Thymus (tissue), 11 donors: ENCODE results near the gene ANKRD44. TPM values are rescaled to one million over a fixed set of nuclear protein-coding genes. Genes with fewer than 3 reads are reported as not detected.

Experiments
- DNase-seq, 9 donors: peaks; one replicate each; pipeline ENCODE4 v3.0.0-alpha.2; 2013; ENCODE audit warnings: low spot score in 9 of 9, low read depth in 6 of 9, missing footprints in 1 of 9
- H3K27ac ChIP-seq, 2 donors: one replicate each; pipeline ENCODE4 v1.5.1; 2013; ENCODE audit warnings: control low read depth in 1 of 2, low read depth in 1 of 2, low read length in 1 of 2, mild to moderate bottlenecking in 1 of 2, moderate library complexity in 1 of 2
- H3K27me3 ChIP-seq, 2 donors: one replicate each; pipeline ENCODE4 v1.5.1; 2013; ENCODE audit warnings: low read length in 1 of 2; ENCODE audit not compliant: control insufficient read depth in 2 of 2, insufficient read depth in 1 of 2
- H3K36me3 ChIP-seq, 2 donors: one replicate each; pipeline ENCODE4 v1.5.1; 2013; ENCODE audit warnings: low read length in 1 of 2, mild to moderate bottlenecking in 1 of 2, moderate library complexity in 1 of 2; ENCODE audit not compliant: control insufficient read depth in 2 of 2, insufficient read depth in 2 of 2
- H3K4me1 ChIP-seq, 2 donors: one replicate each; pipeline ENCODE4 v1.5.1; 2013; ENCODE audit warnings: low read length in 2 of 2; ENCODE audit not compliant: control insufficient read depth in 2 of 2, insufficient read depth in 2 of 2
- H3K4me3 ChIP-seq, 2 donors: one replicate each; pipeline ENCODE4 v1.5.1; 2013; ENCODE audit warnings: low read length in 2 of 2, control low read depth in 1 of 2, mild to moderate bottlenecking in 1 of 2
- H3K9me3 ChIP-seq, 2 donors: one replicate each; pipeline ENCODE4 v1.5.1; 2013; ENCODE audit warnings: low read length in 1 of 2, mild to moderate bottlenecking in 1 of 2; ENCODE audit not compliant: control insufficient read depth in 2 of 2, insufficient read depth in 1 of 2
- WGBS: extraction: QIAGEN DNeasy Blood & Tissue Kit; methylation state at CpG from one replicate; pipeline ENCODE4 v1.1.7; 2013; 5-methylcytosine and 5-hydroxymethylcytosine counted together
- polyA plus RNA-seq: library from polyadenylated mRNA; stranded (reverse); fragments of 200-250 nt; gene quantifications from one replicate; pipeline ENCODE4 v1.2.3, GENCODE V29; 2013
- total RNA-seq: library from RNA; stranded (reverse); fragments of 120-200 nt; gene quantifications from one replicate; pipeline ENCODE4 v1.2.4, GENCODE V29; 2013
- donor health status: healthy.

The ANKRD44 gene
- total and polyA plus RNA-seq, 2 donors, result 25.2 to 72.9 TPM

DNA sequence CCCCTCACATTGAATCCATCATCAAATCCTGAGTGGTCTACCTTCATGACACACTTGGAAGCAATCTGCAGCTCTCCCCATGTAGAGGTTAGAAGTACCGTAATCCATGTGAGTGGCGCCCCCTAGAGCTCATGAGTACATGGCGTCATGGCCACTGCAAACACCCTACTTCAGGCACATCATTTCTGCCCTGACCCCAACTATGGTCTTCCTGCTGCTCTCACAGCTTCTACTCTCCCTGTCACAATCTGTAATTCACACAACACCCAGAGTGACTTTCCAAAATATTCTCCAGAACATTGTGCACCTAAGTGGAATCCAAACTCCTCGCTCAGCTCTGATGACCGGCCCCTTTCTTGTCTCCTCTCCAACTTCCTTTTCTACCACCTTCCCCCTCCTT is 141.9 kb downstream of the ANKRD44 start:
- Histone ChIP-seq H3K9me3 (no peaks in the 10 kb centered on the region), H3K27me3 (no peaks in the 10 kb centered on the region), H3K4me3 (no peak overlapping the region), H3K36me3 (peaks cover 6 to 14% of the 10 kb centered on the region in 2 donors), H3K27ac (no peak overlapping the region), H3K4me1 (peaks cover 3 to 30% of the 10 kb centered on the region in 2 donors)
- WGBS, result 63% methylated on average over 5 of the region's 5 CpGs
- peak in 6 of 9 donors; percentile 45 to 82 (median 68) for DNase-seq

DNA sequence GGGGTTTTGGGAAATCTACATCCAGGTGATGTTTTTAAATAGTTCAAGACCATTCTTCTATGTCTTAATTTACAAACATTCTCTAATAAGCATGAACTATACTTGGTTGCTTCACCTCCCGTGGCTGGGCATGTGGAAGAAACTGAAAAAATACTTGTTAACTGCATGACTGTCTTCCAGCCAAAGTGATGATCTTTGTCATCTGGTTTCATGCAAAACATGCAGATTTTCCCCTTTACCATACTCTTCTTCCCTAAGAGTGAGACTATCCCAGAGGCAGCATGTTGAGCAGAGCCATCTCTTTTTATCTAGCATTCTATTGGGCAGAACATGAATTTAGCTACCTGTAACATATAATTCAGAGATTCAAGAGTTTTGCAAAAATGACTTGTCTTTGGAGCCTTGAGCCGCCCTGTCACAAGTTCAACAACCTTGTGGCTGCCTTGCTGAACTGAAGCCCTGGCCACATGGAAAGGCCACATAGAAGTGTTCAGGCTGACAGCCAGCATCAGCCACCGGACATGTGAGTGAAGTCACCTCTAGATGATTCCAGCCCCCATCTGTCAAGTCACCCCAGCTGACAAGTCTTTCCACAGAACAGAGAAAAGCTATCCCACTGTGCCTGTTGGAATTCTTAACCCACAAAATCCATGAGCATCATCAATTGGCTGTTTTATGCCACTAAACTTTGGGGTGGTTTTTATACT is 142.8 kb downstream of the ANKRD44 start:
- Histone ChIP-seq H3K4me3 (no peak overlapping the region), H3K27ac (no peak overlapping the region), H3K9me3 (no peaks in the 10 kb centered on the region), H3K36me3 (peaks cover 6 to 14% of the 10 kb centered on the region in 2 donors), H3K27me3 (no peaks in the 10 kb centered on the region), H3K4me1 (peaks cover 3 to 36% of the 10 kb centered on the region in 2 donors)
- no peak for DNase-seq
- WGBS, result 95% methylated on average over 3 of the region's 3 CpGs

DNA sequence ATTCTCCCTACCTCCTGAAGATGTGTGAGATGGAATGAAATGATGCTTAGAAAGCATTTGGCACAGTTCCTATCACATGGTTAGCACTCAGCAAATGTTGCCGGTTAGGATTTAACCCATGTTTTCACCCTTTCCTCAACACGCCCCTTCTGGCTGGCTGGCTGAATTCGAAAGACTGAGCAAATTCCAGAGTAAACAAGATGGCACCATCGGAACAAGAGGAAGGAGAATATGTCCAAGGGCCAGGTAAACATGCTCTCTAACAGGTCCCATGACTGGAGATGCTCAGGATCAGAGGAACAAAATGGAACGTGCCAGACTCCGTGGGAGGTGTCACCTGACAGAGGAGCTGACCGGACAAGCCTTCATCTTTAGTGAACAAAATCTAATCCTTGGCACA is 145.6 kb downstream of the ANKRD44 start:
- Histone ChIP-seq H3K27me3 (no peaks in the 10 kb centered on the region), H3K9me3 (no peaks in the 10 kb centered on the region), H3K27ac (no peak overlapping the region), H3K36me3 (peaks cover 6 to 13% of the 10 kb centered on the region in 2 donors), H3K4me3 (no peak overlapping the region), H3K4me1 (peaks cover 7 to 43% of the 10 kb centered on the region in 2 donors)
- DNase-seq, result no peak
- WGBS, result 96% methylated on average over 7 of the region's 7 CpGs

DNA sequence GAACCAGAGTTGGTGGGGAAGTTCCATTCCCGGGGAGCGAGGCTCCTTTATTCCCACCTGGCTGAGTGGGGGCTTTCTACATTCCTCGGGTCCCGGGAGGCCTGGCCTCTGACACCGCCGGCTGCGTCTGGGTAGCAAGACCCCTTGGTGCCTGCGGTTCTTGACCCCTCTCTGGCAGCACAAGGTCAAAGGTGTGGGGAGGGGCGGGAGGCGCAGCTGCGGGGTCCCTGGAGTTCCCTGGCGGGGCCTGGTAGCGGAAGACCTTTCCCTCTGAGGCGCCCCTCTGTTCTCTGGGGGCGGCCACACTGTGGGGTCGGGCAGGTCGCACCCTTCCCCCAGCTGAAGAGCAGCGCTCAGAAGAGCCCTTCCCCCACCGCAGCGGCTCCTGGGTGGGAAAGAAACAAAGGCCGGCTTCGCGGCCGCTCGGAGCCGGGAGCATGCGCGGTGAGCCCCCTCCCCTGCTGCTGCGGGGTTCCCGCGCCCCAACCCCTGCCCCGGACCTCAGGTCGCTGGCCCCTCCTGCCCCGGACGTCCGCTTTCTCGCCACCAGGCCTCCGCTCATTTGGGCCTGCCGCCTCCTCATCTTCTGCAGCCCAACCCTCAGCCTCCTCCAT is 146.3 kb downstream of the ANKRD44 start:
- Histone ChIP-seq H3K9me3 (no peaks in the 10 kb centered on the region), H3K36me3 (peaks cover 6 to 13% of the 10 kb centered on the region in 2 donors), H3K27me3 (no peaks in the 10 kb centered on the region), H3K27ac (peak overlapping the region in 1 of 2 donors; percentile 48), H3K4me1 (peaks cover 7 to 40% of the 10 kb centered on the region in 2 donors), H3K4me3 (peak overlapping the region in 1 of 2 donors; percentile 6)
- 90% methylated on average over 39 of the region's 39 CpGs for WGBS
- DNase-seq, result peak in 3 of 9 donors; percentile 22 to 52 (median 30)

DNA sequence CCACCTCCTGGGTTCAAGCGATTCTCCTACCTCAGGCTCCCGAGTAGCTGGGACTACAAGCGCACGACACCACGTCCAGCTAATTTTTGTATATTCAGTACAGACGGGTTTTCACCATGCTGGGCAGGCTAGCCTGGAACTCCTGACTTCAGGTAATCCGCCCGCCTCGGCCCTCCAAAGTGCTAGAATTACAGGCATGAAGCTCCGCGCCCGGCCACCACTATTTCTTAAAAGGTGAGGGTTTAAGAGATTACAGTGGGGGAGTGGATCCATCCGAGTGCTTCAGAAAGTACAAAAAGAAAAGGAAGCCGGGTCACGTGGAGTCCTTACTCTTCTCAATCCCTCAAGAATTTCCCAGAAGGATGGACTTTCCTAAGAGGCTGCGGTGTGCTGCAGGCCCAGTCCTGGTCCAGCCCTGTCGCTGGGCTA is 146.9 kb downstream of the ANKRD44 start:
- 96% methylated on average over 17 of the region's 17 CpGs for WGBS
- H3K27ac ChIP-seq, result no peak overlapping the region
- H3K27me3 ChIP-seq, result no peaks in the 10 kb centered on the region
- peaks cover 4 to 36% of the 10 kb centered on the region in 2 donors for H3K4me1 ChIP-seq
- peaks cover 6 to 13% of the 10 kb centered on the region in 2 donors for H3K36me3 ChIP-seq
- H3K4me3 ChIP-seq, result no peak overlapping the region
- no peaks in the 10 kb centered on the region for H3K9me3 ChIP-seq
- no peak for DNase-seq

DNA sequence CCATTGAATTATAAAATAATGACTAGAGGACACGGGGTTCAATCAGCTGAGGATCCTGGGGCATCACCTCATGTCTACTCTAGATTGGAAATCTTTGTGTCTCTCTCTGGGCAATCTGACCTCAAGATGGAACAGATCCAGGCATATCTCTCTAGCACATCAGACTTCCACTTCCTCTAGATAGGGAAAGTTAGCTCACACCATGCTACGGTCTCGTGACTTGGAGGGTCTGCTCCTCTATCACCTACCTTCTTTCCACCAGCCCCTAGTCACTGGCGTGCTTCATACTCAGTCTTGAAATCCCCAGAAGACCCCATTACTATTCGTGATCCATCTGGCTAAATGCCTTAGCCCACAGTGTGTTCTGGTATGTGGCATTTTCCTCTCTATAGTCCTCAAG is 148.8 kb downstream of the ANKRD44 start:
- no peak for DNase-seq
- Histone ChIP-seq H3K27me3 (no peaks in the 10 kb centered on the region), H3K4me3 (no peak overlapping the region), H3K9me3 (no peaks in the 10 kb centered on the region), H3K27ac (no peak overlapping the region), H3K4me1 (peaks cover 4 to 36% of the 10 kb centered on the region in 2 donors), H3K36me3 (peaks cover 6 to 7% of the 10 kb centered on the region in 2 donors)
- WGBS, result 87% methylated on average over 5 of the region's 5 CpGs

DNA sequence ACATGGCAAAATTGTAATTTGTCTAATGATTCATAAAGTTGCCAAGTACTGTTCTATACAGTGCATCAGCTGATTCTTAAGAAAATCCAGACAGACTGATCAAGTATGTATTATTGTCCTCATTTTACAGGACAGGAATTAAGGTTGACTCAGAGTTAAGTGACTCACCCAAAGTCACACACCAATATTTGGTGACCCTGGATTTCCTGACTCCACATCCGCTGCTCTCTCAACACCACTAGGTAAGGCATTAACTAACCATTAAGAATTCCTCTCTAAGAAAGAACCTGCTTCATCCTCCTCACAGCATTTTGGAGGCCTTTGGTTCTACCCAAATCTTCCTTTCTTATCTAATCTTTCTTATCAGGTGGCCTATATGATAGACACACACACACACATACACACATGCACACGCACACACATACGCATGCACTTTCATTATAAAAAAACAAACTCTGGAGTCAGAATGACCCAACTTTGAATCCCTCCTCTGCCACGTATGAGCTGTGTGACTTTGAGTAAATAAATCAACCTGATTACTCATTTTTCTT is 150.8 kb downstream of the ANKRD44 start:
- H3K36me3 ChIP-seq, result peaks cover 4 to 6% of the 10 kb centered on the region in 2 donors
- DNase-seq, result no peak
- H3K27ac ChIP-seq, result no peak overlapping the region
- H3K9me3 ChIP-seq, result no peaks in the 10 kb centered on the region
- peaks cover 4 to 28% of the 10 kb centered on the region in 2 donors for H3K4me1 ChIP-seq
- no peak overlapping the region for H3K4me3 ChIP-seq
- H3K27me3 ChIP-seq, result no peaks in the 10 kb centered on the region
- WGBS, result 95% methylated on average over 4 of the region's 4 CpGs

DNA sequence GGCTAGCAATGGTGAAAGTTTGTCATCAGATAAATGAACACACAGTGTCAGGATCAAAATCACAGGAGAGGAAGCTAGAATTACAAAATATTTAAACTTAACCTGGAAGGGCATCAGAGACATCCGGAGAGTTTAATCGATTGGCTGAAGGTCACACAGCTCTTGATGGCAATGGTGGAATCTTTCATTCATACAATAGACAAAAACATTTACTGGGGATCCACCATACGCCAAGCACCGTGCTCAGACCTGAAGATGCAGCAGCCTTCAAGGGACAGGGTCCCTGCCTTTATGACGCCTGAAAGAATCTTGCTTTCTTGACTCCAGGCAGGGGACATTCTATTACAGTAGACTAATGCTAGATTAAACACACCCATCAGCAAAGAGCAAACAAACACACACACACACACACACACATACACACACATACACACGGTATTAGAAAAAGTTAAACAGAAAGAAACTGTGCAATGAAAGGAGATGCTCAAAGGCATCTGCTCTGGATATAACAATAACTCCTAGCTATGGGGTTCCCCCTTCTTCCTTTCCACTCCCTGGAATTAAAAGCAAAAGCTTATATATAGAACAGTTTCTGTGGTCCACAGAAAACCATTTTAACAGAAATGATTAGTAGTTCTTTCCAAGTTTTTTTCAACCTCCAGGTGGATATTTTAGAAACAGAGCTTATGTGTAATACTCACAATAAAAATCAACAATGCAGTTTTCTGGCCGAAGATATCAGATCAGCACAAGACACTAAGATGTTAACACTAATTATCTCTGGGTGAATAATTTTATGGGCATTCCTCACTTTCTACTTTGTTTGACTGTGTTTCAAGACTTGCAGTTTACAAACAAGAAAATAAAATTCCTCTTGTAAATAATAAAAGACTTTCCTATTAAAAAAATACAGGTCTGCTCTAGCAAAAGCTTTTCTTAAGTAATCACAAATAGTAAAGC is 151.7 kb downstream of the ANKRD44 start:
- no peaks in the 10 kb centered on the region for H3K27me3 ChIP-seq
- H3K27ac ChIP-seq, result no peak overlapping the region
- 92% methylated on average over 7 of the region's 7 CpGs for WGBS
- H3K4me1 ChIP-seq, result peaks cover 4 to 19% of the 10 kb centered on the region in 2 donors
- H3K36me3 ChIP-seq, result peaks cover 0 to 2% of the 10 kb centered on the region in 2 donors
- no peak for DNase-seq
- no peak overlapping the region for H3K4me3 ChIP-seq
- H3K9me3 ChIP-seq, result no peaks in the 10 kb centered on the region
